Panc1 (cell line): Measurements from ENCODE around the gene RBMS1. TPM values are rescaled to one million over a fixed set of nuclear protein-coding genes. Genes with fewer than 3 reads are reported as not detected.

Experiments used
- ATAC-seq: fragments of 200-7000 bp; cut with Tn5 transposase; 2 replicates; pipeline ENCODE4 v1.9.1; 2020; ENCODE audit warnings: mild to moderate bottlenecking, moderate library complexity
- BruUV-seq: library from RNA; stranded (reverse); fragments of 400-500 nt; replicated peaks from 2 replicates; lab custom pipeline; 2021; lab: Mats Ljungman, UMichigan
- CTCF ChIA-PET: fragments of 300-600 bp; sonication (Branson Sonifier 250); formaldehyde crosslinking; loops from one replicate; lab custom pipeline; 2022; ENCODE audit warnings: antibody characterized with exemption; lab: Charles Lee
- POLR2A ChIA-PET: fragments of 300-600 bp; sonication (Branson Sonifier 250); formaldehyde crosslinking; loops from one replicate; lab custom pipeline; 2022; ENCODE audit warnings: antibody characterized with exemption; lab: Charles Lee
- DNase-seq: peaks from one replicate; pipeline ENCODE4 v3.0.0-alpha.2; 2010; ENCODE audit warnings: low read depth, low spot score
- H3K27ac ChIP-seq: 2 replicates; pipeline ENCODE4 v1.5.1; 2011; ENCODE audit warnings: mild to moderate bottlenecking, low read length, inconsistent platforms
- H3K27me3 ChIP-seq: fragments of 200-500 bp; sonication (Bioruptor generic); 2 replicates; pipeline ENCODE4 v1.6.0; 2014; ENCODE audit warnings: low read length, inconsistent platforms; ENCODE audit not compliant: control insufficient read depth, insufficient read depth
- H3K36me3 ChIP-seq: fragments of 200-500 bp; sonication (Bioruptor generic); 2 replicates; pipeline ENCODE4 v1.5.1; 2014; ENCODE audit warnings: inconsistent platforms, mild to moderate bottlenecking, low read length, moderate library complexity; ENCODE audit not compliant: control insufficient read depth, insufficient read depth
- H3K4me1 ChIP-seq: 2 replicates; pipeline ENCODE4 v1.5.1; 2011; ENCODE audit warnings: inconsistent platforms, mild to moderate bottlenecking, low read length, moderate library complexity; ENCODE audit not compliant: control insufficient read depth, insufficient read depth
- H3K4me3 ChIP-seq, 2 experiments: 2 replicates each; pipeline ENCODE4 v1.5.1; 2011 to 2012; ENCODE audit warnings: low read depth in 2 of 2, low read length in 2 of 2, mild to moderate bottlenecking in 2 of 2, inconsistent platforms in 1 of 2, moderate library complexity in 1 of 2
- H3K9me3 ChIP-seq: fragments of 200-500 bp; sonication (Bioruptor generic); 2 replicates; pipeline ENCODE4 v1.5.1; 2014; ENCODE audit warnings: low read depth, mild to moderate bottlenecking, inconsistent platforms, low read length, moderate library complexity; ENCODE audit not compliant: control insufficient read depth, insufficient read depth
- POLR2AphosphoS5 ChIP-seq: IDR thresholded peaks from 2 replicates; pipeline ENCODE4 v1.6.1; 2012; ENCODE audit warnings: mild to moderate bottlenecking, low read depth, low read length, moderate library complexity
- REST ChIP-seq, 2 experiments: IDR thresholded peaks; 2 replicates each; pipeline ENCODE4 v1.6.1; 2011 to 2012; ENCODE audit warnings: low read depth in 2 of 2, control low read depth in 1 of 2, low read length in 1 of 2, mild to moderate bottlenecking in 1 of 2, moderate library complexity in 1 of 2; ENCODE audit not compliant: insufficient read depth in 1 of 2
- SIN3A ChIP-seq: IDR thresholded peaks from 2 replicates; pipeline ENCODE4 v1.6.1; 2012; ENCODE audit warnings: low read depth, mild to moderate bottlenecking, low read length, moderate library complexity, borderline replicate concordance; ENCODE audit not compliant: insufficient read depth
- TCF7L2 ChIP-seq: IDR thresholded peaks from 2 replicates; pipeline ENCODE4 v1.6.1; 2011; ENCODE audit warnings: mild to moderate bottlenecking, low read depth, low read length, inconsistent platforms
- in situ Hi-C: cut with HindIII; loops from 2 replicates; pipeline ENCODE4 v1.10.0; 2016; ENCODE audit warnings: low sequenced_read_pairs, low pct_unique_long_range_greater_than_20kb
- intact Hi-C: fragments of 100-400 bp; cut with micrococcal nuclease; formaldehyde crosslinking; loops from one replicate; pipeline ENCODE4 v1.10.0; 2022; ENCODE audit not compliant: unreplicated experiment
- total RNA-seq: library from RNA; stranded (reverse); gene quantifications from one replicate; pipeline ENCODE4 v1.2.1, GENCODE V29; 2021; ENCODE audit not compliant: unreplicated experiment
- TF ChIP-seq, protein P1 (sequence below): fragments of 450-650 bp; IDR thresholded peaks from 2 replicates; pipeline ENCODE4 v1.5.1; 2017; ENCODE audit warnings: mild to moderate bottlenecking

The RBMS1 gene
- total RNA-seq, 1 experiment from 2014 or later, result 67.0 TPM

- Histone ChIP-seq H3K4me3 (no peak overlapping the region), H3K36me3 (no peaks in the 10 kb centered on the region; the same call in none of the 2 replicates), H3K27ac (no peak overlapping the region), H3K27me3 (no peaks in the 10 kb centered on the region), H3K9me3 (no peaks in the 10 kb centered on the region), H3K4me1 (peaks cover 15% of the 10 kb centered on the region; the same call in 1 of the 2 replicates)
- ATAC-seq, result no peak
- intact Hi-C loops (no loop called here), in situ Hi-C loops (no loop called here)
- BruUV-seq, result no TSS peak
- ChIA-PET POLR2A (no interaction called here), CTCF (no interaction called here)
- TF ChIP-seq SIN3A, result no peak
- TF ChIP-seq TCF7L2, result no peak
- TF ChIP-seq, protein P1, sequence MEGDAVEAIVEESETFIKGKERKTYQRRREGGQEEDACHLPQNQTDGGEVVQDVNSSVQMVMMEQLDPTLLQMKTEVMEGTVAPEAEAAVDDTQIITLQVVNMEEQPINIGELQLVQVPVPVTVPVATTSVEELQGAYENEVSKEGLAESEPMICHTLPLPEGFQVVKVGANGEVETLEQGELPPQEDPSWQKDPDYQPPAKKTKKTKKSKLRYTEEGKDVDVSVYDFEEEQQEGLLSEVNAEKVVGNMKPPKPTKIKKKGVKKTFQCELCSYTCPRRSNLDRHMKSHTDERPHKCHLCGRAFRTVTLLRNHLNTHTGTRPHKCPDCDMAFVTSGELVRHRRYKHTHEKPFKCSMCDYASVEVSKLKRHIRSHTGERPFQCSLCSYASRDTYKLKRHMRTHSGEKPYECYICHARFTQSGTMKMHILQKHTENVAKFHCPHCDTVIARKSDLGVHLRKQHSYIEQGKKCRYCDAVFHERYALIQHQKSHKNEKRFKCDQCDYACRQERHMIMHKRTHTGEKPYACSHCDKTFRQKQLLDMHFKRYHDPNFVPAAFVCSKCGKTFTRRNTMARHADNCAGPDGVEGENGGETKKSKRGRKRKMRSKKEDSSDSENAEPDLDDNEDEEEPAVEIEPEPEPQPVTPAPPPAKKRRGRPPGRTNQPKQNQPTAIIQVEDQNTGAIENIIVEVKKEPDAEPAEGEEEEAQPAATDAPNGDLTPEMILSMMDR, result no peak
- no peak for TF ChIP-seq REST (IDR thresholded peaks at IDR 0.05; ENCODE audit: insufficient read depth in 1 of 2, low read depth in 2 of 2, low read length in 1 of 2)
- no peak for TF ChIP-seq POLR2AphosphoS5
- no peak for DNase-seq
Observed at GRCh38 chr2:160366474-160366873, 127.1 kb downstream of the RBMS1 start.

GRCh38 chr2:160365716-160366367, 127.8 kb downstream of the RBMS1 start:
- no peaks in the 10 kb centered on the region; the same call in none of the 2 replicates for H3K36me3 ChIP-seq
- no peak for TF ChIP-seq REST (IDR thresholded peaks at IDR 0.05; ENCODE audit: insufficient read depth in 1 of 2, low read depth in 2 of 2, low read length in 1 of 2)
- TF ChIP-seq, protein P1, result no peak
- CTCF ChIA-PET, result no interaction called here
- H3K4me3 ChIP-seq, result no peak overlapping the region
- ATAC-seq (no peak), DNase-seq (no peak)
- intact Hi-C loops (no loop called here), in situ Hi-C loops (no loop called here)
- BruUV-seq, result no TSS peak
- no peaks in the 10 kb centered on the region for H3K9me3 ChIP-seq
- peaks cover 12% of the 10 kb centered on the region; the same call in 1 of the 2 replicates for H3K4me1 ChIP-seq
- POLR2A ChIA-PET, result no interaction called here
- H3K27me3 ChIP-seq, result no peaks in the 10 kb centered on the region
- H3K27ac ChIP-seq, result no peak overlapping the region
